GM18909 (cell line): ENCODE measurements around the gene PHKB.
"Not testable (repeated sequence)": the region's sequence is repeated elsewhere in the genome, so short reads cannot be mapped to it uniquely, and the experiment has no call there.

Source experiments
- ATAC-seq: cut with Tn5 transposase; IDR thresholded peaks from one replicate; pipeline ENCODE4 v1.9.1; 2021; ENCODE audit warnings: mild to moderate bottlenecking; ENCODE audit not compliant: unreplicated experiment, poor library complexity

PHKB gene

GRCh38 chr16:47499700-47500264 is 38.7 kb downstream of the PHKB start:
- no peak for ATAC-seq

DNA sequence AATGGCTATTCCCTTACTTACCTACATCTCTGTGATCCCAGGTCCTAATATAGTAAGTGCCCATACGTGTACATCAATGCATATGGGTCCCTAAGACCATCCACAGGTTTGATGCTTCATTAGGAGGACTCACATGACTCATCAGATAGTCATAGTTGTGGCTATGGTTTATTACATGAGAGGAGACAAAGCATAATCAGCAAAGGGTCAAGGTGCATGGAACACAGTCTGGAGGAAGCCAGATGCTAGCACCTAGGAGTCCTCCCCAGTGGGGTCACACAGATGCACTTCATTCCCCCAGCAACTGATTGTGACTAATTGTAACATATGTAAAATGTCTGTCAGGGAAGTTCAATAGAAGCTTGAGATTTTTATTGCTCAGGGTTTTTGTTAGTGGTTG is 42.8 kb downstream of the PHKB start:
- ATAC-seq: no peak

GRCh38 chr16:47504599-47504998 is 43.5 kb downstream of the PHKB start:
- ATAC-seq: no peak

- no peak for ATAC-seq
Observed at GRCh38 chr16:47506800-47507199, 45.7 kb downstream of the PHKB start.

- no peak for ATAC-seq
Observed at GRCh38 chr16:47507701-47508100, 46.6 kb downstream of the PHKB start.

DNA sequence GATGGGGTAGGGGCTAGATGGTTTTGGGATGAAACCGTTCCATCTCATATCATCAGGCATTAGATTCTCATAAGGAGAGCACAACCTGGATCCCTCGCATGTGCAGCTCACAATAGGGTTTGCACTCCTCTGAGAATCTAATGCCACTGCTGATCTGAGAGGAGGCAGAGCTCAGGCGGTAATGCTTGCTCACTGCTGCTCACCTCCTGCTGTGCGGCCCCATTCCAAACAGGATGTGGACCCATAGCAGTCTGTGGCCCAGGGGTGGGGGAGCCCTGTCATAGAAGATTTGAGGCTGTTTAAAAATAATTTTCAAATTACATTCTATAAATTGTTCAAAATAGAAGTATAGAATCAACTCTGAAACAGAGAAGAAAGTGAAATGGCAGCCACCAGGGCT is 50.8 kb downstream of the PHKB start:
- ATAC-seq: no peak

DNA sequence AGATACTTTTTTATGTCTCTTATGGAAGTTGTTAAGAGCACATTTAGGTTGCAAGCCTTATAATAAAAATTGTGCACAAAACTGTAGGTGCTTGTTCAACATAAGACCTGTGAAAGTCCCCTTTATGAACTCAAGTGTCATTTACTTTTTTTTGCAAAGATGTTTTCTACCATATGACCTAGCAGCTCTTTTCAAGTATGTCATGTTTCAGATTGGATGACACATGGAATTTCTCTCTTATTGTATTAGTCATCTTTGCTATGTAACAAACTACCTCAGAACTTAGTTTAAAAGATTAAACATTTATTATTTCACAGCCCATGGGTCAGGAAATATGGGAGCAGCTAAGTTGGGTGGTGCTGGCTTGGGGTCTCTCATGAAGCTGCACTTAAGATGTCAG is 57.9 kb downstream of the PHKB start:
- no peak for ATAC-seq

GRCh38 chr16:47519546-47519945 is 58.4 kb downstream of the PHKB start:
- ATAC-seq: no peak

GRCh38 chr16:47519996-47520679 is 59.0 kb downstream of the PHKB start:
- no peak for ATAC-seq

- peak; percentile 100 for ATAC-seq
Observed at GRCh38 chr16:47523342-47524006, 62.3 kb downstream of the PHKB start.

DNA sequence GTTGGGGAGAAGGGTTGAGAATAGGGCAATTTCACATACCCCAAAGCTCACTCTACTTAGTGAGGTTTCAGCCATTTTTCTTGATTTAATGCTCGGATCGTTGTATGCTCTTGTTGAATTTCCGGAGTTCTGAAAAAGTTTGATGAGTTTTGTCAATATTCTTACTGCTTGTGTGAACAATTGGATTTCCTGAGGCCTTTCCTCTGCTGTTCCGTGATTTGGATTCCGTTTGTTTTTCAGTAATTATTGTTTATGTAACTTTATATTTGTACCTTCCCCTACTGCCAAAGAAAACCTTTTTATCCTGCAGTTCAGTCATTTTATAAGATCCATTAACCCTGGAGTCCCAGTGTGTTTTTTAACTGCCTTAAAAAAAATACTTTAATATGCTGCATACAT is 62.9 kb downstream of the PHKB start:
- no peak for ATAC-seq

- ATAC-seq: no peak
Observed at GRCh38 chr16:47528431-47528830, 67.3 kb downstream of the PHKB start.

GRCh38 chr16:47533744-47534292 is 72.7 kb downstream of the PHKB start:
- ATAC-seq: no peak

DNA sequence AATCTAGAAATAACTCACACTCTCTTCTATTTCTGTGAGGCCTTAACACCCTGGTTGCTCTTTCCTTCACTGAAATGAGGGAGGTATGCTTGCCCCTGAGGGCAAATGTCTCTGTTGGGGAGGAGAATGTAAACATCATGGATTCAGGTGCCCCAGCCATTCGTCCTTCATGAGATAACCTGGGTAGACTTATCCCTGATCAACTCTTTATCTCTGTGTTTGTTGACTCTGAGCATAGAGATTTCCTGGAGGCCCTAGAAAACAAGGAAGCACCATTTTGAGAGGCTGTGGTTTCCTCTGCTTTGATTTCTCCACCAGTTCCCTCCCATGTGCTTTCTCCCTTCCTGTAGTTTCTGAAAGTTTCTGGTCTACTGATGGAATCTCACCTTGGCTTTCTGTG is 77.3 kb downstream of the PHKB start:
- no peak for ATAC-seq

- not testable (repeated sequence) for ATAC-seq
Observed at GRCh38 chr16:47539707-47540670, 78.9 kb downstream of the PHKB start.

DNA sequence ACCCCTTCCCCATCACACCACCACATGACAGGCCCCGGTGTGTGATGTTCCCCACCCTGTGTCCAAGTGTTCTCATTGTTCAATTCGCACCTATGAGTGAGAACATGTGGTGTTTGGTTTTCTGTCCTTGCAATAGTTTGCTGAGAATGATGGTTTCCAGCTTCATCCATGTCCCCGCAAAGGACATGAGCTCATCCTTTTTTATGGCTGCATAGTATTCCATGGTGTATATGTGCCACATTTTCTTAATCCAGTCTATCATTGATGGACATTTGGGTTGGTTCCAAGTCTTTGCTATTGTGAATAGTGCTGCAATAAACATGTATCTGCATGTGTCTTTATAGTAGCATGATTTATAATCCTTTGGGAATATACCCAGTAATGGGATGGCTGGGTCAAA is 80.0 kb downstream of the PHKB start:
- ATAC-seq: not testable (repeated sequence)

DNA sequence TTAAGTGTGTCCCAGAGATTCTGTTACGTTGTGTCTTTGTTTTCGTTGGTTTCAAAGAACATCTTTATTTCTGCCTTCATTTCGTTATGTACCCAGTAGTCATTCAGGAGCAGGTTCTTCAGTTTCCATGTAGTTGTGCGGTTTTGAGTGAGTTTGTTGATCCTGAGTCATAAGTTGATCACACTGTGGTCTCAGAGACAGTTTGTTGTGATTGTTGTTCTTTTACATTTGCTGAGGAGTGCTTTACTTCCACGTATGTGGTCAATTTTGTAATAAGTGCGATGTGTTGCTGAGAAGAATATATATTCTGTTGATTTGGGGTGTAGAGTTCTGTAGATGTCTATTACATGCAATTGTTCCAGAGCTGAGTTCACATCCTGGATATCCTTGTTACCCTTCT is 83.1 kb downstream of the PHKB start:
- not testable (repeated sequence) for ATAC-seq

GRCh38 chr16:47551185-47551584 is 90.1 kb downstream of the PHKB start:
- not testable (repeated sequence) for ATAC-seq

DNA sequence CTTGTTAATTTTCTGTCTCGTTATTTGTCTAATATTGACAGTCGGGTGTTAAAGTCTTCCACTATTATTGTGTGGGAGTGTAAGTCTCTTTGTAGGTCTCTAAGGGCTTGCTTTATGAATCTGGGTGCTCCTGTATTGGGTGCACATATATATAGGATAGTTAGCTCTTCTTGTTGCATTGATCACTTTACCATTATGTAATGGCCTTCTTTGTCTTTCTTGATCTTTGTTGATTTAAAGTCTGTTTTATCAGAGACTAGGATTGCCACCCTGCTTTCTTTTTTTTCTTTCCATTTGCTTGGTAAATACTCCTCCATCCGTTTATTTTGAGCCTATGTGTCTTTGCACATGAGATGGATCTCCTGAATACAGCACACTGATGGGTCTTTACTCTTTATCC is 90.6 kb downstream of the PHKB start:
- ATAC-seq: not testable (repeated sequence)

DNA sequence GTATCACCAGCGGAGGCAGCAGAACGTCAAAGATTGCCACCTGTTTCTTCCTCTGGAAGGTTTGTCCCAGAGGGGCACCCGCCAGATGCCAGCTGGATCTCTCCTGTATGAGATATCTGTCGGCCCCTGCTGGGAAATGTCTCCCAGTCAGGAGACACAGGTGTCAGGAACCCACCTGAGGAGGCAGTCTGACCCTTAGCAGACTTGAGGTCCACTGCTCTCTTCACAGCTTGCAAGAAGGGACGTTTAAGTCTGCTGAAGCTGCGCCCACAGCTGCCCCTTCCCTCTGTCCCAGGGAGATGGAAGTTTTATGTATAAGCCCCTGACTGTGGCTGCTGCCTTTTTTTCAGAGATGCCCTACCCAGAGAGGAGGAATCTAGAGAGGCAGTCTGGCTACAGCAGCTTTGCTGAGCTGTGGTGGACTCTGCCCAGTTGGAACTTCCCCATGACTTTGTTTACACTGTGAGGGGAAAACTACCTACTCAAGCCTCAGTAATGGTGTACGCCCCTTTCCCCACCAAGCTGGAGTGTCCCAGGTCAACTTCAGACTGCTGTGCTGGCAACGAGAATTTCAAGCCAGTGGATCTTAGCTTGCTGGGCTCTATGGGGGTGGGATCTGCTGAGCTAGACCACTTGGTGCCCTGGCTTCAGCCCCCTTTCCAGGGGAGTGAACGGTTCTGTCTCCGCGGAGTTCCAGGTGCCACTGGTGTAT is 92.9 kb downstream of the PHKB start:
- ATAC-seq: no peak
